ENCODE results near the gene TCF3. TPM values are rescaled to one million over a fixed set of nuclear protein-coding genes. Genes with fewer than 3 reads are reported as not detected.
A peak's percentile ranks its signal among the peaks of the same experiment; 100 is the strongest.

The TCF3 gene
- total RNA-seq, 1 donor from 2014 or later: 44.4 TPM

- no peak for DNase-seq (ENCODE audit: low spot score)
Observed at GRCh38 chr19:1612114-1613086, 40.0 kb downstream of the TCF3 start.

- DNase-seq (ENCODE audit: low spot score): no peak
Observed at GRCh38 chr19:1611353-1611752, 41.1 kb downstream of the TCF3 start.

GRCh38 chr19:1610579-1610978, 41.8 kb downstream of the TCF3 start:
- no peak for DNase-seq (ENCODE audit: low spot score)

- no peak for DNase-seq (ENCODE audit: low spot score)
Observed at GRCh38 chr19:1609680-1610474, 42.5 kb downstream of the TCF3 start.

GRCh38 chr19:1609103-1609396, 43.4 kb downstream of the TCF3 start:
- no peak for DNase-seq (ENCODE audit: low spot score)

- no peak for DNase-seq (ENCODE audit: low spot score)
Observed at GRCh38 chr19:1608359-1609102, 43.9 kb downstream of the TCF3 start.

GRCh38 chr19:1606138-1606651, 46.2 kb downstream of the TCF3 start:
- DNase-seq (ENCODE audit: low spot score): no peak

- DNase-seq (ENCODE audit: low spot score): peak; percentile 96
Observed at GRCh38 chr19:1605236-1606137, 46.9 kb downstream of the TCF3 start, which contains the start of gene UQCR11. Gene UQCR11 (minus strand): TSS chr19:1605462. CDS start chr19:1605409, 53 bp downstream.

GRCh38 chr19:1602091-1602707, 50.2 kb downstream of the TCF3 start:
- no peak for DNase-seq (ENCODE audit: low spot score)

GRCh38 chr19:1601613-1602064, 50.8 kb downstream of the TCF3 start:
- DNase-seq (ENCODE audit: low spot score): no peak

- no peak for DNase-seq (ENCODE audit: low spot score)
Observed at GRCh38 chr19:1599460-1599846, 53.0 kb downstream of the TCF3 start.

GRCh38 chr19:1598777-1599459, 53.5 kb downstream of the TCF3 start:
- DNase-seq (ENCODE audit: low spot score): no peak

- DNase-seq (ENCODE audit: low spot score): no peak
Observed at GRCh38 chr19:1593501-1593772, 59.0 kb downstream of the TCF3 start.

GRCh38 chr19:1592755-1593500, 59.5 kb downstream of the TCF3 start, which contains the start of gene MBD3:
Gene MBD3 (minus strand): TSS chr19:1592865. CDS start chr19:1592631, 234 bp downstream.
- peak; percentile 97 for DNase-seq (ENCODE audit: low spot score)

GRCh38 chr19:1592024-1592754, 60.2 kb downstream of the TCF3 start:
- DNase-seq (ENCODE audit: low spot score): peak; percentile 95

- no peak for DNase-seq (ENCODE audit: low spot score)
Observed at GRCh38 chr19:1591421-1592023, 60.9 kb downstream of the TCF3 start.

GRCh38 chr19:1590641-1591397, 61.6 kb downstream of the TCF3 start:
- DNase-seq (ENCODE audit: low spot score): no peak

Data from mesenteric fat pad (tissue), 1 donor.